Vagina (tissue), 2 donors: ENCODE results near the gene FSTL3. TPM values are rescaled to one million over a fixed set of nuclear protein-coding genes. Genes with fewer than 3 reads are reported as not detected.
A peak's percentile ranks its signal among the peaks of the same experiment; 100 is the strongest.
"Not testable (repeated sequence)": the region's sequence is repeated elsewhere in the genome, so short reads cannot be mapped to it uniquely, and the experiment has no call there.

Experiments used
- DNase-seq, 2 donors: peaks; one replicate each; pipeline ENCODE4 v3.0.0-alpha.2; 2017; ENCODE audit errors: extremely low spot score in 2 of 2
- H3K27ac ChIP-seq: fragments of 200-600 bp; sonication (generic); one replicate; pipeline ENCODE4 v1.5.1; 2019
- H3K27me3 ChIP-seq: fragments of 200-600 bp; sonication (generic); one replicate; pipeline ENCODE4 v1.5.1; 2019
- H3K36me3 ChIP-seq, 2 donors: fragments of 200-600 bp; sonication (generic); one replicate each; pipeline ENCODE4 v1.5.1; 2017 to 2019
- H3K4me1 ChIP-seq: fragments of 200-600 bp; sonication (generic); one replicate; pipeline ENCODE4 v1.5.1; 2019
- H3K4me3 ChIP-seq, 2 donors: fragments of 200-600 bp; sonication (generic); 1 replicate in 1 of 2; 2 replicates in 1 of 2; pipeline ENCODE4 v1.5.1; 2016 to 2019
- H3K9me3 ChIP-seq: fragments of 200-600 bp; sonication (generic); one replicate; pipeline ENCODE4 v1.5.1; 2019
- POLR2A ChIP-seq, 2 donors: fragments of 450-650 bp; IDR thresholded peaks; one replicate each; pipeline ENCODE4 v1.6.1; 2017; ENCODE audit warnings: antibody characterized with exemption in 2 of 2, mild to moderate bottlenecking in 2 of 2, moderate library complexity in 2 of 2
- POLR2AphosphoS5 ChIP-seq, 2 donors: sonication (generic); formaldehyde crosslinking; IDR thresholded peaks; one replicate each; pipeline ENCODE4 v1.9.0; 2017; ENCODE audit warnings: antibody characterized with exemption in 2 of 2, mild to moderate bottlenecking in 2 of 2, low read depth in 1 of 2; ENCODE audit not compliant: insufficient read depth in 1 of 2
- intact Hi-C: fragments of 100-400 bp; cut with DNase I; formaldehyde crosslinking; loops from one replicate; pipeline ENCODE4 v1.15.1; 2023
- total RNA-seq: library from RNA; depleted of rRNA; stranded (reverse); fragments of >200 nt; gene quantifications from one replicate; pipeline ENCODE4 v1.2.3, GENCODE V29; 2016
- TF ChIP-seq, protein P1 (sequence below), 3 experiments: fragments of 450-650 bp in 2 of 3; fragments of 200-600 bp in 1 of 3; sonication (generic) in 1 of 3; IDR thresholded peaks; one replicate each; pipeline ENCODE4 v1.5.1; 2017 to 2019; ENCODE audit warnings: antibody characterized with exemption in 3 of 3, mild to moderate bottlenecking in 2 of 3, moderate library complexity in 2 of 3

FSTL3 gene
- total RNA-seq, 1 donor from 2014 or later = 129 TPM

DNA sequence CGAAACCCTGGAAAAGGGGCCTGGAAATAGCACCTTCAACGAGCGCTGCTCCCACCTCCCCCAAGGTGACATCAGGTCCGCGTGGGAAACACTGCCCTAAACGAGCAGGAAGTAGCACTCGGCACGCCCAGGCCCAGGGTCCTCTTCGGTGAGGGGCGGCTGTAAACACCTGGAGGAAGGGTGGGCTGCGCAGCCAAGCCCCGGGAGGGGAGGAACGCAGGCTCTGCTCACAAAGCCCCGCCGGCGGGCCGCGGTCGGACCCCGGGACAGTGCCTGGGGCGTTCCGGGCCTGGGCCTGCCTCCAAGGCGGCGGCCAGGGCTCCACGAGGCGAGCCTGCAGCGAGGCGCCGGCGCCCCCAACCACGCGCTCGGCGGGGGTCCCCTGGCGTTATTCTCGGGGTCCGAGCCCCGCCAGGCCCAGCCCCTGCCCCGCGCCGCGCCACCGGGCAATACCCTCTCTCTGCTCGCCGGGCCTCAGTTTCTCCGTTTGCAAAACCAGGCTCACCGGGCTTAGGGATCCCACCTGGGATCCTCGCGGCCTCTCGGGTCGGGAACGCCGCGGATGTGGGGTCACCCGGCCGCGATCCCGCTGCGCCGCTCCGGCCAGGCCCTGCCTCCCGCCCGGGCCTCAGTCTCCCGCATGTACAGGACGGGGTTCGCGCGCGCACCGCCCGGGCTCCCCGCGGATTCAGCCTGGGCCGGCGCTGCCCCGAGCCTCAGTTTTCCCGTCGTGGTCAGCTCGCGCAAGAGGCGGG, 13.8 kb upstream of the FSTL3 start:
- Histone ChIP-seq H3K27me3 (no peaks in the 10 kb centered on the region), H3K4me3 (peak overlapping the region; percentile 66 to 74), H3K27ac (peak overlapping the region; percentile 93), H3K4me1 (peaks cover 68% of the 10 kb centered on the region), H3K36me3 (no peaks in the 10 kb centered on the region), H3K9me3 (no peaks in the 10 kb centered on the region)
- TF ChIP-seq POLR2A (IDR thresholded peaks at IDR 0.05) = no peak
- TF ChIP-seq POLR2AphosphoS5 (IDR thresholded peaks at IDR 0.05; ENCODE audit: insufficient read depth in 1 of 2, low read depth in 1 of 2) = no peak
- TF ChIP-seq, protein P1, sequence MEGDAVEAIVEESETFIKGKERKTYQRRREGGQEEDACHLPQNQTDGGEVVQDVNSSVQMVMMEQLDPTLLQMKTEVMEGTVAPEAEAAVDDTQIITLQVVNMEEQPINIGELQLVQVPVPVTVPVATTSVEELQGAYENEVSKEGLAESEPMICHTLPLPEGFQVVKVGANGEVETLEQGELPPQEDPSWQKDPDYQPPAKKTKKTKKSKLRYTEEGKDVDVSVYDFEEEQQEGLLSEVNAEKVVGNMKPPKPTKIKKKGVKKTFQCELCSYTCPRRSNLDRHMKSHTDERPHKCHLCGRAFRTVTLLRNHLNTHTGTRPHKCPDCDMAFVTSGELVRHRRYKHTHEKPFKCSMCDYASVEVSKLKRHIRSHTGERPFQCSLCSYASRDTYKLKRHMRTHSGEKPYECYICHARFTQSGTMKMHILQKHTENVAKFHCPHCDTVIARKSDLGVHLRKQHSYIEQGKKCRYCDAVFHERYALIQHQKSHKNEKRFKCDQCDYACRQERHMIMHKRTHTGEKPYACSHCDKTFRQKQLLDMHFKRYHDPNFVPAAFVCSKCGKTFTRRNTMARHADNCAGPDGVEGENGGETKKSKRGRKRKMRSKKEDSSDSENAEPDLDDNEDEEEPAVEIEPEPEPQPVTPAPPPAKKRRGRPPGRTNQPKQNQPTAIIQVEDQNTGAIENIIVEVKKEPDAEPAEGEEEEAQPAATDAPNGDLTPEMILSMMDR (IDR thresholded peaks at IDR 0.05) = no peak
- no peak for DNase-seq
- intact Hi-C loops = no loop called here

DNA sequence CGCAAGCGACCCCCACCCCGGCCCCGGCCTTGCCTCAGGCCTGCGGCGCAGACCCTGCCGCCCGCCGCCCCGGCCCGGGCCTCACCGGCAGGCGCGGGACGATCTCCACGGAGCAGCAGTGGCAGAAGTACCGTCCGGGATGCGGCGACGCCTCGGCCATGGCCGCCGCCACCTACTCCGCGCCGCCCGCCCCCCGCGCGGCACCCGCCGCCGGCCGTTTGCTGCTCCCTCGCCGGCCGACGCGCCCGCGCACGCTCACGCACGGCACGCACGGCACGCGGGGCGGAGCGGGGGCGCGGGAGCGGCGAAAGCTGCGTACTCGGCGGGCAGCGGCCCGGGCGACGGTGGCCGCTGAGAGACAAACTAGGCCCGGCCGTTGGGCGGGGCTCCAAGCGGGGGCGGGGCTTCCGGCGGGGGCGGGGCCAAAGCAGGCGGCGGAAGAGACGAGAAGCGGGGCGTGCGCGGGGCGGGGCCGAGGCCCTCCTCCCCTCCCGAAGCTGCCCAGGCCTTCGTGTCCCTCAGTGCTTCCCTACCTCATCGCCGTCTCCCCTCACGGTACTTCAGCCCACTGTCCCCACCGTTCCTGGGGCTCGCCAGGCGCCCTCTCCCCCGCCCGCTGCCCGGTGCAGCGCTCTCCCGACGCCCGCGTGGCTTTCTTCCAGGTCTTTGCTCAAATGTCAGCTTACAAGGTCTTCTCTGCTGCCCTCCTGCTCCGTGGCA, 13.1 kb upstream of the FSTL3 start, which contains the start of gene RNF126:
Gene RNF126 (minus strand): TSS at position 253 of the 720 bp plus-strand sequence. CDS start 93 bp downstream, at position 160.
- Histone ChIP-seq H3K4me3 (peak within 1 kb of the TSS; percentile 66 to 74), H3K27me3 (no peaks in the 10 kb centered on the region), H3K27ac (peak within 1 kb of the TSS; percentile 93), H3K9me3 (no peaks in the 10 kb centered on the region), H3K36me3 (no peaks in the 10 kb centered on the region), H3K4me1 (peaks cover 61% of the 10 kb centered on the region)
- TF ChIP-seq POLR2AphosphoS5 (IDR thresholded peaks at IDR 0.05; ENCODE audit: insufficient read depth in 1 of 2, low read depth in 1 of 2) = peak; percentile 28 to 91
- peak in 1 of 2 donors; percentile 52 for TF ChIP-seq POLR2A (IDR thresholded peaks at IDR 0.05)
- TF ChIP-seq, protein P1 (IDR thresholded peaks at IDR 0.05) = no peak
- intact Hi-C loops = no loop called here
- DNase-seq = no peak

DNA sequence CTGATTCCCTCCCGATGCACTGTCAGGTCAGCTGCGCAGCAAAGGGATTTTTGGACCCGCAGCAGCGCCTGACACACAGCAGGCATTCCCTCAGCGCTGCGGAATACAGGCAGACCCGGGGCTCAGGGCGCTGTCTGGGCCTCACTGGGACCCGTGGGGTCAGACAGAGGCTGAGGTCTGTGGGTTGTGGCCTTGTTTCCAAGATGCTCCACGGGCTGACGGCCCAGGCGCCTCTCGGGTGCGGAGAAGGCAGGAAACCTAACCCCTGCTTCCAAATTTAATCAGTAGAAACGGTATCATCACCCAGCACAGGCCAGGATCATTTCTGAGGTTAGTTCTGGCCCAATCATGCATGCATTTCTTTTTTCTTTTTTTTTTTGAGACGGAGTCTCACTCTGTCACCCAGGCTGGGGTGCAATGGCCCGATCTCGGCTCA, 12.5 kb upstream of the FSTL3 start:
- Histone ChIP-seq H3K9me3 (no peaks in the 10 kb centered on the region), H3K4me1 (peaks cover 55% of the 10 kb centered on the region), H3K36me3 (no peaks in the 10 kb centered on the region), H3K4me3 (peak overlapping the region; percentile 66 to 74), H3K27ac (peak overlapping the region; percentile 93), H3K27me3 (no peaks in the 10 kb centered on the region)
- intact Hi-C loops = no loop called here
- TF ChIP-seq POLR2AphosphoS5 (IDR thresholded peaks at IDR 0.05; ENCODE audit: insufficient read depth in 1 of 2, low read depth in 1 of 2) = peak in 1 of 2 donors; percentile 69
- TF ChIP-seq POLR2A (IDR thresholded peaks at IDR 0.05) = no peak
- no peak for DNase-seq

DNA sequence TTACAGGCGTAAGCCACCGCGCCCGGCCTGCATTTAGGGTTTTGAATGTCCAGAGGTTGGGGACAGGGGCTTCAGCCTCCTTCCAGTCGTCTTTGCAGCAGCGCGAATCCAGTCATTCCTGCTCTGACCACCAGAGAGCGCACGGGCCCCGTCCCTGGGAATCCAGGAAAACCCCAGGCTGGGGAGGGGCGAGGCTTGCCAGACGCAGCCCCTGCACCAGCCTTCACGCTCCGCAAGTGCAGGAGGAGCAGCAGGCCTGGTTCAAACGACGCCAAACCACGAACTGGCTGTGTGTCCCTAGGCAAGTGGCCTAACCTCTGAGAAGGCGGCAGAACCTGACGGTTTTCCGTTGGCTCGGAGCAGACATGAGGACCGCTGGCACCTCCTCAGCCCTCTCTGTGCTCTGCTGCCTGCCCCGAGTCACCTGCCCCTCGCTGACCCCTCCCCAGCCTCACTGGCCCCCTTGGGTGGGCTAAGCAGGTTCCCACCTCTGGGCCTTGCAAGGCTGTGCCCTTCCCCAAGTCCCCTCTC, 11.2 kb upstream of the FSTL3 start:
- no peak overlapping the region for H3K27ac ChIP-seq

DNA sequence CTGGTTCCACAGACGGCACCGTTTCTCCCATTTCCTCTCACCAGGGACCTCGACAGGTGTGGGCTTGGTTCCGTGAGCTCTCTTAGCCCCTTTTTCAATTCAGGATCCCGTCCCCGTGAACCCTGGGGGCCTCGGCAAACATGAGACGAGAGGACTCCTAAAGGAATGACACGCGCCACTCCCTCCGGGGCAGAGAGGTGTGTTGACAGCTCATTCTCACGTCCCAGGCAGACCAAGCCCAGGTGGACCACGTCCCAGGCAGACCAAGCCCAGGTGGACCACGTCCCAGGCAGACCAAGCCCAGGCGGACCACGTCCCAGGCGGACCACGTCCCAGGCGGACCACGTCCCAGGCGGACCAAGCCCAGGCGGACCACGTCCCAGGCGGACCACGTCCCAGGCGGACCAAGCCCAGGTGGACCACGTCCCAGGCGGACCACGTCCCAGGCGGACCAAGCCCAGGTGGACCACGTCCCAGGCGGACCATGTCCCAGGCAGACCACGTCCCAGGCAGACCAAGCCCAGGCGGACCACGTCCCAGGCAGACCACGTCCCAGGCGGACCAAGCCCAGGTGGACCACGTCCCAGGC, 9.1 kb upstream of the FSTL3 start:
- not testable (repeated sequence) for H3K36me3 ChIP-seq, H3K9me3 ChIP-seq, H3K4me3 ChIP-seq, DNase-seq, H3K27ac ChIP-seq, H3K27me3 ChIP-seq
- intact Hi-C loops = loop anchor here (5.0 kb wide), 1 partner anchor 65 kb away; no protein-coding TSS in a partner anchor
- H3K4me1 ChIP-seq = peaks cover 21% of the 10 kb centered on the region

More for the DNA sequence above, 11.2 kb upstream of the FSTL3 start:
- Histone ChIP-seq H3K4me3 (peak overlapping the region in 1 of 2 donors; percentile 35), H3K4me1 (peaks cover 42% of the 10 kb centered on the region), H3K27me3 (no peaks in the 10 kb centered on the region), H3K9me3 (no peaks in the 10 kb centered on the region), H3K36me3 (no peaks in the 10 kb centered on the region)
- no peak for DNase-seq
- intact Hi-C loops = loop anchor here (5.0 kb wide), 1 partner anchor 67 kb away; no protein-coding TSS in a partner anchor
- TF ChIP-seq, protein P1 (IDR thresholded peaks at IDR 0.05) = peak; percentile 96
- no peak for TF ChIP-seq POLR2A (IDR thresholded peaks at IDR 0.05)
- peak in 1 of 2 donors; percentile 45 for TF ChIP-seq POLR2AphosphoS5 (IDR thresholded peaks at IDR 0.05; ENCODE audit: insufficient read depth in 1 of 2, low read depth in 1 of 2)

DNA sequence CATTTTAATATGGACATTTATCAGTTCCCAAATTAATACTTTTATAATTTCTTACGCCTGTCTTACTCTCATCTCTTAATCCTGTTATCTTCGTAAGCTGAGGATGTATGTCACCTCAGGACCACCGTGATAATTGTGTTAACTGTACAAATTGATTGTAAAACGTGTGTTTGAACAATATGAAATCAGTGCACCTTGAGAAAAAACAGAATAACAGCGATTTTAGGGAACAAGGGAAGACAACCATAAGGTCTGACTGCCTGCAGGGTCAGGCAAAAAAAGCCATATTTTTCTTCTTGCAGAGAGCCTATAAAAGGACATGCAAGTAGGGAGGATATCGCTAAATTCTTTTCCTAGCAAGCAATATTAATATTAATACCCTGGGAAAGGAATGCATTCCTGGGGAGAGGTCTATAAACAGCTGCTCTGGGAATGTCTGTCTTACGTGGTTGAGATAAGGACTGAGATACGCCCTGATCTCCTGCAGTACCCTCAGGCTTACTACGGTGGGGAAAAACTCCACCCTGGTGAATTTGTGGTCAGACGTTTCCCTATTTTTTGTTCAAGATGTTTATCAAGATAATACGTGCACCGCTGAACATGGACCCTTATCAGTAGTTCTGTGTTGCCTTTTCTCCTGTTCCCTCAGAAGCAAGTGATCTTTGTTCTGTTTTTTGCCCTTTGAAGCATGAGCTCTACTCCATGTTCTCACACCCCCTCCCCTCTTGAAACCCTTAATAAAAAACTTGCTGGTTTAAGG, 7.3 kb upstream of the FSTL3 start:
- DNase-seq, H3K27ac ChIP-seq, H3K9me3 ChIP-seq, H3K4me3 ChIP-seq, H3K36me3 ChIP-seq, H3K27me3 ChIP-seq: not testable (repeated sequence)
- intact Hi-C loops = loop anchor here (5.0 kb wide), 1 partner anchor 63 kb away; no protein-coding TSS in a partner anchor
- peaks cover 14% of the 10 kb centered on the region for H3K4me1 ChIP-seq
